ENCODE results near the gene DISC1. TPM values are rescaled to one million over a fixed set of nuclear protein-coding genes. Genes with fewer than 3 reads are reported as not detected.
A peak's percentile ranks its signal among the peaks of the same experiment; 100 is the strongest.

The DISC1 gene
- total RNA-seq, 1 donor, result 21.0 TPM

DNA sequence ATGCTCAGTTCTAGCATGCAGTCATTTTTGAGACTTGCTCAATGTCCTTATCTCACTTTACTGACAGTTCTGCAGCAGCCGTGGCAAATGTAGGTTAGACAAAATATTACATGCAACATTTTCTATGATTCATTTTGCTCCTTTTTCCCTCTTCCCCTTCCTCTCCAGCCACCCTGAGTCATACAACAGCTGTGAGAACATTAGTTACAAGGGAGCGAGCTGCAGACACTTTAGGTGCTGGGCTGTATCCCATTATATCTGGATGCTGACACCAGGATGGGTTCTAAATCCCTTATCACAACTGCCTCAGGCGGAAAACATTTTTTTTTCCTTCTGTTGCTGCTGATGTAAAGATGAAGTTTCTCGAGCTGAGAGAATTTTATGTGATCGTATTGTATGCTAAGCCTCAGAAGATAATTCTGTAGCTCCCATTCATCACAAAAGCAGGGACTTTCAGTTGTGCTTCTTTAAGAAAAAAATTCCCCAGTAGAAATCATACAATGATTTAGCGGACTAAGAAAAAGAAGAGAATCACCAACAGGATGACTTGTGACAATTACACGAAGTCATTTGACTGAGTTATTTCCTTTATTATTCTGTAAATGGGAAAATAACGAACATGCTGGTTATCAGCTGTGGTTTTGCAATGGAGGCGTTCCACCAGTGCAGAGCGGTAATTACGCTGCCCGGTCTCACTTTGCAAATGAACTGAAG is 345.0 kb downstream of the DISC1 start:
- DNase-seq (ENCODE audit: low read depth in 2 of 3, low spot score in 2 of 3), result peak in 2 of 3 donors; percentile 18 to 47

DNA sequence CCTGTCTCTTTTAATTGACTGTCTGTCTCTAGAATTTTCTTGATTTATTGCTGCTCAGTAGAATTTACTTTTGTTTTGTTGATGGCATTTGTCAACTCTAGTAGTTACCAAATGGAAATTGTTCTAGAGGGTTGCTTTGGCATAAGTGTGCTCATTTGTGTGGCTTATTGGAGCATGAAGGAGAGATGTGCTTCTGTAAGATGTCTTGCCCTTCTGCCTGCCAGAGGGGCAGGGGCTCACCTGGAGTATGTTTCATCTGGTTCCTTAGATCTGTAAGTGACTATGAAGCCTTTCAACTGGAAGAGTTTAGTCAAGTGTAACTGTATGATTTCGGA is 345.5 kb downstream of the DISC1 start:
- no peak for DNase-seq (ENCODE audit: low read depth in 2 of 3, low spot score in 2 of 3)

DNA sequence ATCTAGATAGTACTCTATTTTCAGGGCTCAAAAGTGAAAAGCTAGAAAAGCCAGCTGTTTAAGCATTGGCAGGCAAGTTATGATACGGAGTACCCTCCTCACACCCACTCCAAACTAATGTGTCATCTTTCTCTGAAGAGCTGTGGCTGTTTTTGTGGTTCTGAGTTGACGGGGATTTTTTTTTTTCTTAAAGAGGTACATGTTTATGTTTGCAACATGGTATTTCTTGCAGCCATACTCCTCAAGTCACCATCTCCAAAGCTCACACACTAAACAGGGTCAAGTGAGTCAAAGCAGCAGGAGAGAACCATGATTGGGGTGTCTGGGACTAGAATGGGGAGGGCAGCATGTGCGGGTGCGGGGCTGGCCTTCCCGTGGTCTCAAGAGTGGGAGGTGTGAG is 347.2 kb downstream of the DISC1 start:
- no peak for DNase-seq (ENCODE audit: low read depth in 2 of 3, low spot score in 2 of 3)

DNA sequence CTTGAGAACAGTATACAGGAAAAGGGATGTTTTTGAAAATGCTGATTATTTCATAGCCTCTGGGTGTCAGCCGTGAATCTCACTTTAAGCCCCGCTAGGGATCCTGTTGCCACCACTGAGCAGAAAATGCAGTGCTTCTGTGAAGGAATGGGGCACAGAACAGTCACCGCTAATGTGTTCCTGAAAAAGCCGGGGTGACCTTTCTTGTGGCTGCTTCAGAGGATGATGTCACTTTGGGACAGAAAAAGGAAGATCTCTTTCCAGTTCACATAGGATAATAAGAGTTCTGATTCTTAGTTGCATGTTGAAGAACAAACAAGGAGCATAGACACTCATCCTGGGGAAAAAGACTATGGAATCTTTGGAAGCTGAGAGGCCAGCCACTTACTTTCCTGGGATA is 349.6 kb downstream of the DISC1 start:
- DNase-seq (ENCODE audit: low read depth in 2 of 3, low spot score in 2 of 3), result no peak

DNA sequence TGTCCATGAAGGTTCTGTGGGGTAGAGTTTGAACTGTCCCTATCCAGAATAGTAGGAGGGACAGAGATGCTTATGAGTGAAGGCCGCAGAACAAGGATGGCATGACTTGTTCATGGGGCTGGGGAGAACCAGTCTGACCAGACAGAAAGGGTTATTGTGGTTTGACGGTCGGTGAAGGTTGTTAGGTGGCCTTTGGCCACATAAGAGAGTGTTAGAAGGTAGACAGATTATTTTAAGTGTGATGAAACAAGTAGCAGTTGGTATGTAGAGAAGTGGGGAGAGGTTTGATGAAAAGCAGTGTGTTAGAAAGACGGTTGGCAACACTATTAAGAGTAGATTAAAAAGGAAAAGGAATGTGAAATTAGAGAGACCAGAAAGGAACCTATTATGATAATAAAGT is 355.1 kb downstream of the DISC1 start:
- no peak for DNase-seq (ENCODE audit: low read depth in 2 of 3, low spot score in 2 of 3)

DNA sequence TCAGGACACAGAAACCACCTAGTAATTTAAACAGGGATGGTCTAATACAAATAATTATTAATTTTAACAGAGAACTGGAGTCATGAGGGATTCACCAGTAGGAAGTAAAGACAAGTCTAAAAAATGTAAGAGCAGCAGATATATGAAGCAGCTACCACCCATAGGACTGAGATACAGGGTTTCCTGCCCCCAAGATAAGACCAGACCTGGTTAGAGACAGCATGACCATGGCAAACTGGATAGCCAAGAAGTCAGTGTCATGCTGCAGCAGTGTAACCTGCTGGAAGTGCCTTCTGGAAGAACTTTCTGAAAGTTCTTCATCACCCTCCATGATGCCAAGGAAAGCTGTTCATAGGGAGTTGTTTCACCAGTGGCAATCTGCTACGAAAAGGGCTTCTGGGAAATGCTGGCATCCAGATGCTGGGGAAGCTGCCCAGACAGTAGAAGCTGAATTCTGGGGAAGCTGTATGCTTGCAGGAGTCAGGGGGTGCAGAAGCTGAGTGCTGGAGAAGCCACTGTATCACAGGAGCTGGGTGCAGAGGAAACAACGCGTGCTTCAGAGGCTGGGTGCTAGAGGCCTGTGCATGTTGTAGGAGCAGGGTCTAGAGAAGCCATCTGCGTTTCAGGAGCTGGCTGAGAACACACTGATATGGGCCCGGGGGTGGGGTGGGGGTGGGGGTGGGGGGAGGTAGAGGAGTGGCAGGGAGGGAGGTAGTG is 356.4 kb downstream of the DISC1 start:
- no peak for DNase-seq (ENCODE audit: low read depth in 2 of 3, low spot score in 2 of 3)

DNA sequence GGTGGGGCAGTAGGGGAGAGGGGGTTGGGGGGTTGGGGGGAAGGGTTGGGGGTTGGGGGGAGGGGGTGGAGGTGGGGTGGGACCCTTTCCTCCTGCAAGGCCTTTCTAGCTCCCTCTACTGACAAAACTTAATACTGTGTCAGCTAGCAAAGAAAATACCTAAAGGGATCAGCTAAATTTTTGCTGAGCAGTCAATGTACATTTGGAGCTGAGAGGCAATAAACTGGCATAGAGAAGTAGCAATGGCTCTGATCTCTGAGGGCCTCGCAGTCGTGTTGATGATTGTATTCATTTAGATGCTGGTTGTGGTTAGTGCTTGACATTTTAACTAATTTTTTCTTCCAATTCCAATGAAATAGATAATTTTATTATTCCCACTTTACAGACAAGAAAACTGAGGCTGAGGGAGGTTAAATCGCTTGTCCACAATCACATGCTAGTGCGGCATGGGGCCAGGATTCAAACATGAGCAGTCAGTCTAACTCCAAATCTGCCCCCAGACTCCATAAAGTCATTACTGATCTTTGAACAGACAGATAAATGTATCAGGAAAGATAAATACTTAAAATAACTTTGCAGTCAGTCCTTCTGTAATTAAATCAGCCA is 357.1 kb downstream of the DISC1 start:
- no peak for DNase-seq (ENCODE audit: low read depth in 2 of 3, low spot score in 2 of 3)

DNA sequence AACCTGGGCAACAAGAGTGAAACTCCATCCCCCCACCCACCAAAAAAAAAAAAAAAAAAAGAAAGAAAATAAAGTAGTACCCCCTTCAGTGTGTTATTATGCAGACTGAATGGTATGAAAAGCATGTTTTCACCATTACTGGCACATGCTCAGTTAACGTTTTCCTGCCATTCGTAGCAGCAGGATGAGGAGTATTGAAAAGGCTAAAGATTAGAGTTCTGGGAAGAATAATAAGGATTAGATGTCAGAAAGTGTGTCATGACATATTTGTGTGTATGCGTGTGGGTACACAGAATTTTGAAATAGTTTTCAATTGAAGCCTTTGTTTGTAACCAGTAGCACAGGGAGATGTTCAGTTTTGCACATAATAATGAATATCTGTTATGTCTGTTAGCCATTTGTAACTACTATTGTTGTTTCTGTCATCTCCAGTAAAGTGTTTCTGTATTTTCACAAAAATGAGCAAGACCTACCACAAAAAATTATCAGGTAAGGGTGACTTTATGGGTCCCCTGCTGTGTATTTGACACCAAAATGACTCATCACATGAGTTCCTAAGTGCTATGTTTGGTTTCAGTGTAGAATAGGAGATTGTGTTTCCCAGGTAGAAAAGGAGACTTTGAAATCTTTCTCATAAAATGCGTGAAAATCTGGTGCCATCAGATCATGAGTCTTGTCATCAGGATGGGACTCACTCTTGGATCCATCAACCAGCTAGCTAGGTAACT is 358.9 kb downstream of the DISC1 start:
- no peak for DNase-seq (ENCODE audit: low read depth in 2 of 3, low spot score in 2 of 3)

DNA sequence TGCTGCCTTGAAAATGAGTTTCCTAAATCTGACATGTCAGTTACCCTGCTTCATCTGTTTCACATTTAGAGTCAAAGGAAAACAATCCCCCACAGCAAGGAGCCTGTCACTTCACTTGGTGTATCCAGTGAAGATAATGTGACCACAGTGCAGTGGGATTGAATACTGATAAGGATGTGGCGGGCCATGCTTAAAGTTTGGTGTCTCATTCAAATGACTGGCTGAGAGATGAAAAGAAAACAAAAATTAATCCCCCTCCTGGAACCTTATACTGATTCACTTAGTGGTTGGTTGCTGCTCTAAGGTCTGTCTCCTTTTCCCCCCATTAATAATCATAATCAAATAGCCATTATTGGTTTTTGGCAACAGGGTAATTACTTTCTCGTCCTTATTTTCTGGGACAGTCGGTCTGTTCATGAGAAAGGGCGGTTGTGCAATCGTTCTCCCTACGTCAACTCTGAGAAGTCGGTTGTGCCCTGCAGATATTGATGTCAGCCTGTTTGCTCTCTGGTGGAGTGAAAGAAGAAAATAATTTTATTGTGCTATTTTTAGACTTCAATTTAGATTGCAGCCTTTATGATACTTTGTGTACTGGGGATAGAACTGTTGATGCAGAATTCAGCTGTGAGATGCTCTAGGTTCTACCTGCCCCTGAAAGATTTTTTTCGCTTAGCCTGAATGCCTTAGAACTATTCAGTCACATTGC is 360.2 kb downstream of the DISC1 start:
- no peak for DNase-seq (ENCODE audit: low read depth in 2 of 3, low spot score in 2 of 3)

DNA sequence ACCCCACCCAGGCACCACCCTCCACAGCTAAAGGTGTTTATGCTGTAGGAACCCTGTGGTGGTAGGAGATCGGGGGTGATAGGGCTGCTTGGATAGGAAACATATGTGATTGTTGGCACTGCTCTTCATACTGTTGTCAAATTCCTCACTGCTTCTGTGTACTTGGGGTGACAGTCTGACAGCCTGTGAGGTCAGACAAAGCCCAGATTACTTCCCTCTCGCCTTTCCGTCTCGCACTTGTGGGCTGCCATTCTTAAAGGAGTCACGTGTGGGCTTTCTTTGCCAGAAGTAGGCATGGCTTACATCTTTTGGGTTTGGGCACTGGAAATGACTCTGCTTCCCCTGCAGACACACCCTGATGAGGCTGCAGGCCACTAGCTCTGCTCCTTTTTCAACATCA is 363.8 kb downstream of the DISC1 start:
- DNase-seq (ENCODE audit: low read depth in 2 of 3, low spot score in 2 of 3), result peak in 2 of 3 donors; percentile 16 to 82

DNA sequence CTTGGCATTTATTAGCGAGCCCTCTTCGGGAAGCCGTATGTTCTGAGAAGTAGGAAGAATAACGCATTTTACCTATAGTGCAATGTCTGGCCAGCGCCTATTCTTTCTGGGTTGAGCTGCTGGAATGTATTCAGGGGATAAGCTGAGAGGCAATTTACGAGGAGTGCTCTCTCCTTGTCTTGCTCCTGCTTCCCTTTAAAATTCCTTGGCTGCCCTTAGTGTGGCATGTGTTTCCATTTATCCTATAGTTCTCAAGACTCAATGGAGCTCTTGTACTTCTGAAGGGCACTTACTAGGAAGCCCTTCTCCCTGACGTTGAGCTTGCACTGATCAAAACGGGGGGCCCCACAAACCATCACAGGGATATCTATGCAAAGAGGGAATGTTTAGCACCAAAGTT is 364.6 kb downstream of the DISC1 start:
- no peak for DNase-seq (ENCODE audit: low read depth in 2 of 3, low spot score in 2 of 3)

DNA sequence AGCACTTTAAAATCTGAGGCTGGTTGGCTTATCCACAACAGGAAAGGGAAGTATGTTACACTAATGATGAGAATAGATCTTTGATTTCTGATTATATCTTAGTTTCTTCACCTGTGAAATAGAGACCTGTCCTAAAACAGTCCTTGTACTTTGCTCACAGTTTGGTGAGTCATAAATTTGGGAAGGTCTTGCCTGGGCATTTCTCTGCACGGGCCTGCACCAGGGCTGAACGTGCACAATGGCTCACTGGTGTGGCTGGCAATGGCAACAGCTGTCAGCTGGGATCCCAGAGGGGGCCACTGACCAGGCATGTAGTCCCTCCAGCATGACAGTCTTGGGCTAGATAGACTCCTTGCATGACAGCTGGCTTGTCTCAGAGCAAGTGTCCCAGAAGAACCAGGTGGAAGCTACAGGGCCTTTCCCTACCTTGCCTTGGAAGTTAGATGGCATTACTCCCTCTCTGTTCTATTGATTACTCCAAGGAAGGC is 367.4 kb downstream of the DISC1 start:
- DNase-seq (ENCODE audit: low read depth in 2 of 3, low spot score in 2 of 3), result no peak

DNA sequence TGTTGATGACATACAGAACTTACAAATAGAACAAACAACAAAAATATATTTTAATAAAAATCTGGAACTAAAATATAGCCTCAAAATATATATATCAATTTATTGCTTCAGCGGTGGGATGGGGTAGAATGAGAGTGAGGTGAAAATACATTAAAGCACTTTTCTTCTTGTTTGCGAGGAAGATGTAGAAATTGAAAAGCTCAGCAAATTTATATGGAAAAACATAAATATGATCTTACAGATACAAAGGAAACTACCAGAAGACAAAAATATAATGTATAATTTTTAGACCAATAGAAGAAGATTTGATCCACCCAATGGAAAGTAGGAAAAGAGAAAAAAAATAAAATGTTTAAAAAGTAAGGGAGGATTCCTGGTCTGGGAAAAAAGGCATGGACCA is 372.2 kb downstream of the DISC1 start:
- DNase-seq (ENCODE audit: low read depth in 2 of 3, low spot score in 2 of 3), result no peak

DNA sequence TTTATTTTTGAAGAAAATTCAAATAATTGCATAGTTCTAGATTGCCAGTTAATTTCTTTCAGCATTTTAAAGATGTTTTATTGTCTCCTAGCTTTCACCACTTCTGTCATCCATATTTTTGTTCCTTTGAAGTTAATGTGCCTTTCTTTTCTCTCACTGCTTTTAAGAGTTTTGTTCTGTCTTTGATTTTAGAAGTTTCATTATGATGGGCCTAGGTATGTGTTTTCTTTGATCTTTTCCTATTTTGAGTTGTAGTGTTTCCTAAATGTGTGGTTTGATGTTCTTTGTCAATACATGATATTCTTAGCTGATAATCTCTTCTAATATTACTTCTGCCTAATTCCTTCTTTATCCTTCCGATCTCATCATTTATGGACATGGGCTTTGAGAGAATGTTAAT is 378.7 kb downstream of the DISC1 start:
- no peak for DNase-seq (ENCODE audit: low read depth in 2 of 3, low spot score in 2 of 3)

DNA sequence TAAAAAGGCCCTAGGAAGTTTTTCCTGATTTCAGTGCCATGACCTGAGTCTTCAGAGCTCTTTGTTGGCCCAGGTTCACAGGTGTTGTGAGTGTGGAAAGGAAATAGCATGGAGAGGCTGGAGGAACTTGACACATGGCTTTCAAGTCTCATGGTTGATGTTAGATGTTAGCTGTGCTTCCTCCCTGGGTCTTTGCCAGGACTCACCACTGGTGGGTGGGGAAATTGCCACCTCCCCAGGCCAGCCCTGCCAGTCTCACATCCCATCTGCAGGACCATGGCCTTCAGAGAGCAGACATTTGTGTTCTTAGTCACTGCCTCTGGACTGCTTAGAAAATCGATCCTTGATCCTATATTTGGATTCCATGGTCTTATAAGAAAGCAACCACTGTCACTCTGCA is 383.2 kb downstream of the DISC1 start:
- DNase-seq (ENCODE audit: low read depth in 2 of 3, low spot score in 2 of 3), result no peak

DNA sequence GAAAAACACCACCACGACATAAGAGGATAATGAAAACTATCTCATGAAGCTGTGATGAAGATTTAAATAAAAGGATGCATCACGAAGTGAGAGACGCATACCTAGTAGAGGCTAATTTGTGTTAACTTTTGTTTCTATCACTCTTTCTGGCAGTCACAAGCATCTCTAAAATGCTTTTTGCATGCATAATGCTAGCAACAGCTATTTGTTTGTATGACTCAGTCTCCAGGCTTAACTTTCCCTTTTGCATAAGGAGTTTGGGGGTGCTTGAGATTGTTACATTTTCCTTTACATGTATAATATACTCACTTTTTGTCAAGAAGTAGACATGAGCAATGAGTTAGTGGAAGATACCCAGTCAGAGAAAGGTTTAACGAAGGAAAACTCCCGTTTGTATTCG is 385.4 kb downstream of the DISC1 start:
- DNase-seq (ENCODE audit: low read depth in 2 of 3, low spot score in 2 of 3), result no peak

DNA sequence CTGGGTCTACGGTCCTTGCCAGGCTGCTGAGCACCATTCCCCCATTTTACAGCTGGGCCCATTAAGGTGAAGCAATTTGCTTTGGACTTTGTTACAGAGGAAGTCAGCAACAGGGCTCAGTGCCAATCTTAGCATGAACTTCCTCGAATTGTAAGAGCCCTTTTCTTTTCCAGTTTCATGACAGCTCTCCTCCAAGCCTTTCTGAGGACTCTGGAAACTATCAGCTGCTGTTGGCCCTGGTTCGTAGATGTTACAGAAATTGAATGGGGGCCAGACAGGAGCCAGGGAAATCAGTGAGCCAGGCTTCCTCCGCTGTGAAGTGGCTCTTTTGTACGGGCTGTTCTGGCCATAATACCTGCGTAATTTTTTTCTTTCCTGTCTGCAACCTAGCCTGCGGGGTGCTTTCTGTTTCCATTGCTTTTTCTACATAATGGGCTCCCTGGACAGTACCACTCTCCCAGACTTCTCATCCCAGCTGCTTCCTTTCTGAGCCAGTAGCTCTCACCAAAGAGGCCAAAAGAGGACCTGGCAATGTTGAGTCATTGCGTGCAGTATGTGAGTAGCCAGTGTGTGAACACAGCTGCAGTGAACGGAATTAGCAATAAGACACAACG is 386.3 kb downstream of the DISC1 start:
- DNase-seq (ENCODE audit: low read depth in 2 of 3, low spot score in 2 of 3), result no peak

DNA sequence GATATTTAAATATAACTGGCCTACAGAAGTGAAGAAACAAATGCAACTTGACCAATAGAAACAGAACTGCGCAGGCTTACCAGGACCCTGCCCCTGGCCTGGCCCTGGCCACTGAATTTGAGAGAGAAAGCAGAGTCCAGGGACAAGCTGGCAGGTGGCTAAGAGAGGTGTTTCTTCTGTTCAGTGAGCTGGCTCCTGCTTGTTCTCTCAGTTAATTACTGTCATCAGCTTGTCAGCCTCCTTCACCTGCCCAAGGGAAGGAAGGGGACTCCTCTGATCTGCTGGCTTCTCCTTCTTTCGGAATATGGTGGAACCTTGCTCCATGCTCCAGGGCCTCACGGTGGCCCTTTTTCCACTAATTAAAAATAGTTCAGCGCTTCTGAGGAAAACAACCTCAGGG is 388.4 kb downstream of the DISC1 start:
- DNase-seq (ENCODE audit: low read depth in 2 of 3, low spot score in 2 of 3), result no peak

DNA sequence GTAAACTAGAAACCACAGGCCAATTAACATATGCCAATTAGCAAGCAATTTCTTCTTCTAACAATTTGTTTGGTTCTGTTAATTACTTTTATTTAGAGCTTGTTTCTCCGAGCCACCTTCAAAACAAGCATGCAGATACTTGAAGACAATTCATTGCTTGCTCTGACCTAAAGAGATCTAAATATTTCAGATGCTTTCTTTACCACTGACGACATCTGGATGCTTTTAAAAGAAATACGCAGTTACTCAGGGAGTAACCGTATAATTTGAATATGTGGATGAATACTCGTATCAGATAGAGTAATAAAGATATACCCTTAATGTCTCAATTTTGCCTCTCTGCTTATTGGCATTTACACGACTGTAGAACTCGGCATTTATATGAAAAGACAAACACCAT is 390.0 kb downstream of the DISC1 start:
- no peak for DNase-seq (ENCODE audit: low read depth in 2 of 3, low spot score in 2 of 3)

DNA sequence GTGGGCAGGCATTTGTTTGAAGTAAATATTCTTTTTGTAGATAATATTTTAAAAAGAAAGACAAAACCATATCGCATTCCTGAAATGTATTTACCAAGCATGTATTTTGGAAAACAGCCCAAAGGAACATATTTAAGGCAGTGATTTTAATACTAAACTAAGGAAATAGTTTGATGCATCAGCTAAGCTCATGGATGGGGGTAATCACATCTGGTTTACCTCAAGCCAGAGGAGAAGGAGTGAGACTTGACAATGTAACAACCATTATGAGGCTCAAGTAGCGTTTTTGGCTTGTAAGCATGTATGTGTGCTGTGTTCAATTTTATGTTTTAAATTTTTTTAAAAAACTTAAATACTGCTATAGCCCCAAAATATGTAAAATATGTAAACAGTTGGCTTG is 390.5 kb downstream of the DISC1 start:
- DNase-seq (ENCODE audit: low read depth in 2 of 3, low spot score in 2 of 3), result no peak
